Neural progenitor cell (in vitro differentiated cells): ENCODE data around the gene SELENOS.

ENCODE experiments used
- CTCF ChIP-seq: fragments of 200-600 bp; sonication (generic); IDR thresholded peaks from 2 replicates; pipeline ENCODE4 v1.5.1; 2017; ENCODE audit warnings: antibody characterized with exemption, mild to moderate bottlenecking
- EZH2 ChIP-seq: fragments of 200-600 bp; sonication (generic); IDR thresholded peaks from 2 replicates; pipeline ENCODE4 v1.6.1; 2017; ENCODE audit warnings: antibody characterized with exemption, mild to moderate bottlenecking, moderate library complexity
- EZH2phosphoT487 ChIP-seq: fragments of 200-600 bp; sonication (generic); IDR thresholded peaks from 2 replicates; pipeline ENCODE4 v1.6.1; 2017; ENCODE audit warnings: antibody characterized with exemption

DNA sequence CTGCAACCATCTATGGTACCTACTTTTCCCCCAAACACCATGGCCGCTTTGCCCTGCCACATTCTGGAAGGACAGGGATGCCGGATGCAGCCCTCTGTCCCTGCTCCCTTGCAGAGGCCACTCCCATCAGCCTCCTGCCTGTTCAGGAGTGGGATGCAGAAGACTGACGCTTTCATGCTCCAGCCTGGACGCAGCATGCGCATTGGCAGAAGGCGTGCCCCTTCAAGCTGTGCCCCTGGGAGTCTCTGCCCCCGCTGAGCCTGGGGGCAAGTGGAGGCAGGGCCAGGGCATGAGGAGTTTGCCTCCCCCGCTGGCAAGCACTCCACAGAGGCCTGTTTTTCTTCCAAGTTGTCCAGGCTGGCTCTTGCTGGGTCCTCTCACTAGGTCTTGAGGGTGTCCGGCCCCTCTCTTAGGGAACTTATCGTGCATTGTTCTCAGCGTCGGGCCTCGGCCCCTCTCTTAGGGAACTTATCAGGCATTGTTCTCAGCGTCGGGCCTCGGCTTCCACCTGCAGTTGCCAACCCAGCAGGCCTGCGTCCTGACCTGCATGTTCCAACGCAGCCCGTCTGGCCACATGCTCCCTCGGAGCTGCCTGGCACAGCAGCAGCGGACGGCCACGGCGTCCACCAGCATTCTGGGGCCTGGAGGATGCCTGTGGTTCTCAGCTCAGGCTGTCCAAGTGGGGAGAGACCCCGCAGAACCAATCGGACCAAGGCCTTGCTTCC is 32.3 kb upstream of the SELENOS start:
- TF ChIP-seq CTCF = no peak
- no peak for TF ChIP-seq EZH2
- TF ChIP-seq EZH2phosphoT487 = no peak
